Keratinocyte (primary cell): ENCODE measurements around the gene DNPEP. TPM values are rescaled to one million over a fixed set of nuclear protein-coding genes. Genes with fewer than 3 reads are reported as not detected.

Experiments
- DNase-seq: peaks from one replicate; pipeline ENCODE4 v3.0.0-alpha.2; 2011; ENCODE audit warnings: low read depth, missing footprints, low spot score
- FAIRE-seq: peaks from 2 replicates; lab custom pipeline; 2011; peaks lifted over from hg19 to GRCh38; lab: Jason Lieb, UNC
- H2AFZ ChIP-seq: 2 replicates; pipeline ENCODE4 v1.6.0; 2012; ENCODE audit warnings: low read length, control low read depth, inconsistent platforms; ENCODE audit not compliant: control insufficient read depth
- H3K27ac ChIP-seq: 2 replicates; pipeline ENCODE4 v1.5.1; 2011; ENCODE audit warnings: low read length; ENCODE audit not compliant: control insufficient read depth, insufficient read depth
- H3K27me3 ChIP-seq: 3 replicates; pipeline ENCODE4 v1.6.0; 2011; ENCODE audit warnings: low read length; ENCODE audit not compliant: control insufficient read depth, insufficient read depth; ENCODE audit errors: extremely low read depth
- H3K36me3 ChIP-seq, 2 experiments: 2 replicates in 1 of 2; 3 replicates in 1 of 2; pipeline ENCODE4 v1.5.1; 2011; ENCODE audit warnings: low read length in 2 of 2, mild to moderate bottlenecking in 1 of 2; ENCODE audit not compliant: control insufficient read depth in 2 of 2, insufficient read depth in 2 of 2; ENCODE audit errors: extremely low read depth in 1 of 2
- H3K4me1 ChIP-seq: 3 replicates; pipeline ENCODE4 v1.5.1; 2011; ENCODE audit warnings: low read length; ENCODE audit not compliant: control insufficient read depth, insufficient read depth; ENCODE audit errors: extremely low read depth
- H3K4me2 ChIP-seq: 3 replicates; pipeline ENCODE4 v1.6.0; 2011; ENCODE audit warnings: low read depth, low read length; ENCODE audit not compliant: control insufficient read depth, insufficient read depth; ENCODE audit errors: extremely low read depth
- H3K4me3 ChIP-seq, 3 experiments: fragments of 200-600 bp in 1 of 3; sonication (generic) in 1 of 3; 2 replicates in 2 of 3; 3 replicates in 1 of 3; pipeline ENCODE4 v1.5.1; 2011 to 2016; ENCODE audit warnings: low read length in 3 of 3, mild to moderate bottlenecking in 3 of 3, control low read depth in 2 of 3, inconsistent platforms in 1 of 3, low read depth in 1 of 3, mixed read lengths in 1 of 3, mixed run types in 1 of 3, moderate library complexity in 1 of 3; ENCODE audit not compliant: control insufficient read depth in 2 of 3, insufficient read depth in 2 of 3; ENCODE audit errors: extremely low read depth in 1 of 3
- H3K79me2 ChIP-seq: 2 replicates; pipeline ENCODE4 v1.6.0; 2012; ENCODE audit warnings: low read length; ENCODE audit not compliant: control insufficient read depth, insufficient read depth
- H3K9ac ChIP-seq: 3 replicates; pipeline ENCODE4 v1.6.0; 2011; ENCODE audit warnings: low read length; ENCODE audit not compliant: control insufficient read depth, insufficient read depth; ENCODE audit errors: extremely low read depth
- H3K9me1 ChIP-seq: 3 replicates; pipeline ENCODE4 v1.6.0; 2011; ENCODE audit warnings: low read length; ENCODE audit not compliant: control insufficient read depth, insufficient read depth; ENCODE audit errors: extremely low read depth
- H3K9me3 ChIP-seq: 2 replicates; pipeline ENCODE4 v1.5.1; 2012; ENCODE audit warnings: low read depth, low read length; ENCODE audit not compliant: control insufficient read depth
- H4K20me1 ChIP-seq: 3 replicates; pipeline ENCODE4 v1.6.0; 2011; ENCODE audit warnings: low read length; ENCODE audit not compliant: control insufficient read depth, insufficient read depth; ENCODE audit errors: extremely low read depth
- CTCF ChIP-seq, 3 experiments: IDR thresholded peaks in 1 of 3; conservative IDR thresholded peaks in 1 of 3; optimal IDR thresholded peaks in 1 of 3; 2 replicates in 2 of 3; 3 replicates in 1 of 3; pipeline versions ENCODE3 to v1.5.1; 2011; ENCODE audit warnings: low read length in 3 of 3, mild to moderate bottlenecking in 3 of 3, moderate library complexity in 2 of 3, control low read depth in 1 of 3, inconsistent platforms in 1 of 3; ENCODE audit not compliant: insufficient read depth in 2 of 3; ENCODE audit errors: extremely low read depth in 1 of 3
- EZH2 ChIP-seq: IDR thresholded peaks from one replicate; pipeline ENCODE4 v1.6.1; 2012; ENCODE audit warnings: inconsistent platforms, mild to moderate bottlenecking, low read length, moderate library complexity
- dilution Hi-C: fragments of 300-500 bp; cut with MboI; formaldehyde crosslinking; loops from one replicate; pipeline ENCODE4 v1.7.0; 2020; ENCODE audit warnings: low sequenced_read_pairs; ENCODE audit not compliant: extremely low pct_ligation_motif_present
- polyA plus RNA-seq, 5 experiments: library from polyadenylated mRNA; depleted of rRNA in 3 of 5; stranded (reverse) in 3 of 5; stranded (forward) in 1 of 5; unstranded in 1 of 5; fragments of >200 nt; gene quantifications; 1 replicate in 1 of 5; 2 replicates in 3 of 5; 3 replicates in 1 of 5; pipeline versions ENCODE4 v1.2.1 to v1.2.3, GENCODE V29; 2011 to 2012; ENCODE audit warnings: missing spikeins in 2 of 5, low read depth in 1 of 5, low replicate concordance in 1 of 5

The DNPEP gene
- polyA plus RNA-seq, 1 donor (not counting 4 experiments of a cell fraction or from before 2014, with no cell fraction given) = 34.1 TPM

- H3K4me1 ChIP-seq = peaks cover 7% of the 10 kb centered on the region
- peaks cover 24 to 29% of the 10 kb centered on the region in 2 experiments for H3K36me3 ChIP-seq
- no peak overlapping the region for H3K4me2 ChIP-seq
- dilution Hi-C loops = no loop called here
- H3K79me2 ChIP-seq = peaks cover 1% of the 10 kb centered on the region
- no peak overlapping the region for H3K27ac ChIP-seq
- no peak overlapping the region for H2AFZ ChIP-seq
- H3K4me3 ChIP-seq = no peak overlapping the region
- FAIRE-seq = no peak
- no peaks in the 10 kb centered on the region for H3K27me3 ChIP-seq
- H3K9me1 ChIP-seq = no peaks in the 10 kb centered on the region
- no peak overlapping the region for H3K9ac ChIP-seq
- TF ChIP-seq EZH2 = no peak
- no peak for TF ChIP-seq CTCF (optimal IDR thresholded peaks at IDR 0.05 in 1 of 3, IDR thresholded peaks at IDR 0.05 in 1 of 3, conservative IDR thresholded peaks at IDR 0.05 in 1 of 3; ENCODE audit: extremely low read depth in 1 of 3, insufficient read depth in 2 of 3, low read length in 3 of 3)
- no peak for DNase-seq
- H3K9me3 ChIP-seq = no peaks in the 10 kb centered on the region
- H4K20me1 ChIP-seq = no peaks in the 10 kb centered on the region
Observed at GRCh38 chr2:219384083-219384713, 3.5 kb downstream of the DNPEP start.

- H3K4me1 ChIP-seq = peaks cover under 1% of the 10 kb centered on the region
- no peak for DNase-seq
- no peaks in the 10 kb centered on the region for H3K9me1 ChIP-seq
- no peak overlapping the region for H3K9ac ChIP-seq
- H3K27me3 ChIP-seq = no peaks in the 10 kb centered on the region
- dilution Hi-C loops = no loop called here
- no peak overlapping the region for H2AFZ ChIP-seq
- no peak for FAIRE-seq
- no peaks in the 10 kb centered on the region for H3K79me2 ChIP-seq
- no peak overlapping the region for H3K27ac ChIP-seq
- no peaks in the 10 kb centered on the region for H3K9me3 ChIP-seq
- H3K36me3 ChIP-seq = peaks cover 27 to 29% of the 10 kb centered on the region in 2 experiments
- no peak overlapping the region for H3K4me3 ChIP-seq
- H3K4me2 ChIP-seq = no peak overlapping the region
- H4K20me1 ChIP-seq = no peaks in the 10 kb centered on the region
- TF ChIP-seq CTCF (optimal IDR thresholded peaks at IDR 0.05 in 1 of 3, IDR thresholded peaks at IDR 0.05 in 1 of 3, conservative IDR thresholded peaks at IDR 0.05 in 1 of 3; ENCODE audit: extremely low read depth in 1 of 3, insufficient read depth in 2 of 3, low read length in 3 of 3) (no peak), EZH2 (no peak)
Observed at GRCh38 chr2:219381448-219381847, 6.3 kb downstream of the DNPEP start.
